Chondrocyte (in vitro differentiated cells): ENCODE measurements around the gene DDX20. TPM values are rescaled to one million over a fixed set of nuclear protein-coding genes. Genes with fewer than 3 reads are reported as not detected.

Experiments
- DNase-seq: peaks from one replicate; pipeline ENCODE4 v3.0.0; 2021; ENCODE audit warnings: mixed read lengths, low spot score
- H3K27ac Mint-ChIP-seq: one replicate; pipeline ENCODE4 v1.8.0; 2021; ENCODE audit warnings: mild to moderate bottlenecking, moderate library complexity, mixed read lengths; ENCODE audit not compliant: unreplicated experiment
- H3K27me3 Mint-ChIP-seq: 2 replicates; pipeline ENCODE4 v1.8.0; 2021; ENCODE audit warnings: low read depth, mixed read lengths
- H3K36me3 Mint-ChIP-seq: 2 replicates; pipeline ENCODE4 v1.8.0; 2021; ENCODE audit warnings: low read depth, mixed read lengths
- H3K4me1 Mint-ChIP-seq: 2 replicates; pipeline ENCODE4 v1.8.0; 2021; ENCODE audit warnings: low read depth, mild to moderate bottlenecking, mixed read lengths
- H3K4me3 Mint-ChIP-seq: one replicate; pipeline ENCODE4 v1.8.0; 2021; ENCODE audit warnings: mild to moderate bottlenecking, moderate library complexity, mixed read lengths; ENCODE audit not compliant: unreplicated experiment
- H3K9me3 Mint-ChIP-seq: 2 replicates; pipeline ENCODE4 v1.8.0; 2021; ENCODE audit warnings: low read depth, mixed read lengths
- CTCF ChIP-seq: fragments of 200-600 bp; sonication (generic); IDR thresholded peaks from 2 replicates; pipeline ENCODE4 v1.5.0; 2021; ENCODE audit warnings: antibody characterized with exemption, mild to moderate bottlenecking, moderate library complexity
- total RNA-seq: library from RNA; stranded (reverse); gene quantifications from 3 replicates; pipeline ENCODE4 v1.2.1, GENCODE V29; 2021

Gene DDX20
- total RNA-seq, 1 donor from 2014 or later, result 10.7 TPM

- Mint-ChIP-seq H3K27me3 (no peaks in the 10 kb centered on the region), H3K36me3 (no peaks in the 10 kb centered on the region), H3K27ac (no peak overlapping the region), H3K9me3 (no peaks in the 10 kb centered on the region), H3K4me3 (no peak overlapping the region), H3K4me1 (peaks cover 8% of the 10 kb centered on the region)
- TF ChIP-seq CTCF, result no peak
- DNase-seq, result no peak
Observed at GRCh38 chr1:111750856-111751255, 4.8 kb upstream of the DDX20 start.

- DNase-seq, result no peak
- no peak overlapping the region for H3K27ac Mint-ChIP-seq
- no peak overlapping the region for H3K4me3 Mint-ChIP-seq
- peaks cover 16% of the 10 kb centered on the region for H3K4me1 Mint-ChIP-seq
- no peaks in the 10 kb centered on the region for H3K36me3 Mint-ChIP-seq
- H3K9me3 Mint-ChIP-seq, result no peaks in the 10 kb centered on the region
- TF ChIP-seq CTCF, result no peak
- no peaks in the 10 kb centered on the region for H3K27me3 Mint-ChIP-seq
Observed at GRCh38 chr1:111751906-111752575, 3.7 kb upstream of the DDX20 start.

- DNase-seq, result no peak
- H3K27ac Mint-ChIP-seq, result peak overlapping the region; percentile 100
- peak overlapping the region; percentile 99 for H3K4me3 Mint-ChIP-seq
- no peaks in the 10 kb centered on the region for H3K9me3 Mint-ChIP-seq
- TF ChIP-seq CTCF, result no peak
- no peaks in the 10 kb centered on the region for H3K27me3 Mint-ChIP-seq
- H3K36me3 Mint-ChIP-seq, result peaks cover 2% of the 10 kb centered on the region
- peaks cover 21% of the 10 kb centered on the region for H3K4me1 Mint-ChIP-seq
Observed at GRCh38 chr1:111754984-111755330, 744 bp upstream of the DDX20 start.

- Mint-ChIP-seq H3K27ac (peak overlapping the region; percentile 100), H3K27me3 (no peaks in the 10 kb centered on the region), H3K9me3 (no peaks in the 10 kb centered on the region), H3K4me3 (peak overlapping the region; percentile 99), H3K36me3 (peaks cover 6% of the 10 kb centered on the region), H3K4me1 (peaks cover 21% of the 10 kb centered on the region)
- DNase-seq, result no peak
- no peak for TF ChIP-seq CTCF
Observed at GRCh38 chr1:111756124-111756513, 418 bp downstream of the DDX20 start.

GRCh38 chr1:111758373-111758772, 2.7 kb downstream of the DDX20 start:
- H3K4me1 Mint-ChIP-seq, result peaks cover 21% of the 10 kb centered on the region
- DNase-seq, result no peak
- no peak overlapping the region for H3K4me3 Mint-ChIP-seq
- H3K9me3 Mint-ChIP-seq, result no peaks in the 10 kb centered on the region
- H3K36me3 Mint-ChIP-seq, result peaks cover 14% of the 10 kb centered on the region
- peak; percentile 62 for TF ChIP-seq CTCF
- no peaks in the 10 kb centered on the region for H3K27me3 Mint-ChIP-seq
- no peak overlapping the region for H3K27ac Mint-ChIP-seq
